Endothelial cell of umbilical vein (primary cell): ENCODE results near the gene PTTG1IP2. TPM values are rescaled to one million over a fixed set of nuclear protein-coding genes. Genes with fewer than 3 reads are reported as not detected.

Source experiments
- BruUV-seq: library from RNA; stranded (reverse); fragments of 400-500 nt; replicated peaks from 2 replicates; lab custom pipeline; 2021; lab: Mats Ljungman, UMichigan
- CTCF ChIA-PET: fragments of 300-600, 350-600 bp; sonication (Branson Sonifier 250); formaldehyde crosslinking; loops from one replicate; lab custom pipeline; 2021; ENCODE audit warnings: antibody characterized with exemption, inconsistent platforms; lab: Charles Lee
- POLR2A ChIA-PET: fragments of 300-600, 350-600 bp; sonication (Branson Sonifier 250); formaldehyde crosslinking; loops from one replicate; lab custom pipeline; 2021; ENCODE audit warnings: antibody characterized with exemption, inconsistent platforms; lab: Charles Lee
- DNase-seq: peaks from one replicate; pipeline ENCODE4 v3.0.0-alpha.2; 2011; ENCODE audit warnings: low read depth, low spot score
- FAIRE-seq: peaks from 2 replicates; lab custom pipeline; 2011; peaks lifted over from hg19 to GRCh38; lab: Jason Lieb, UNC
- H2AFZ ChIP-seq: 2 replicates; pipeline ENCODE4 v1.6.0; 2012; ENCODE audit warnings: low read depth, low read length, control low read depth, inconsistent platforms
- H3K27ac ChIP-seq: 2 replicates; pipeline ENCODE4 v1.5.1; 2011; ENCODE audit warnings: low read depth, mild to moderate bottlenecking, control low read depth, low read length, moderate library complexity; ENCODE audit not compliant: insufficient read depth
- H3K27me3 ChIP-seq, 2 experiments: 2 replicates each; pipeline versions ENCODE4 v1.6.0 to v1.6.1; 2011; ENCODE audit warnings: low read length in 2 of 2, mixed read lengths in 1 of 2; ENCODE audit not compliant: control insufficient read depth in 2 of 2, insufficient read depth in 2 of 2
- H3K36me3 ChIP-seq, 2 experiments: 2 replicates in 1 of 2; 3 replicates in 1 of 2; pipeline ENCODE4 v1.5.1; 2011; ENCODE audit warnings: low read length in 2 of 2, mild to moderate bottlenecking in 1 of 2, moderate library complexity in 1 of 2; ENCODE audit not compliant: control insufficient read depth in 2 of 2, insufficient read depth in 2 of 2; ENCODE audit errors: extremely low read depth in 1 of 2
- H3K4me1 ChIP-seq: 3 replicates; pipeline ENCODE4 v1.5.1; 2011; ENCODE audit warnings: mild to moderate bottlenecking, low read length; ENCODE audit not compliant: control insufficient read depth, insufficient read depth; ENCODE audit errors: extremely low read depth
- H3K4me2 ChIP-seq: 2 replicates; pipeline ENCODE4 v1.6.1; 2011; ENCODE audit warnings: low read length, control low read depth, mixed read lengths; ENCODE audit not compliant: insufficient read depth
- H3K4me3 ChIP-seq, 3 experiments: fragments of 200-600 bp in 1 of 3; sonication (generic), shearing (Covaris generic) in 1 of 3; replicated peaks in 1 of 3; 2 replicates each; pipeline ENCODE4 v1.5.1; 2011 to 2016; ENCODE audit warnings: control low read depth in 3 of 3, low read length in 3 of 3, mild to moderate bottlenecking in 2 of 3, inconsistent platforms in 1 of 3, low read depth in 1 of 3, moderate library complexity in 1 of 3; ENCODE audit not compliant: insufficient read depth in 1 of 3
- H3K79me2 ChIP-seq: 2 replicates; pipeline ENCODE4 v1.6.0; 2012; ENCODE audit warnings: low read length, inconsistent platforms; ENCODE audit not compliant: control insufficient read depth, insufficient read depth
- H3K9ac ChIP-seq: replicated peaks from 2 replicates; pipeline ENCODE3; 2011; ENCODE audit warnings: low read length, control low read depth; ENCODE audit not compliant: insufficient read depth; ENCODE audit errors: extremely low read depth
- H3K9me1 ChIP-seq: replicated peaks from 3 replicates; pipeline ENCODE4 v1.6.0; 2011; ENCODE audit warnings: mild to moderate bottlenecking, low read length; ENCODE audit not compliant: control insufficient read depth, insufficient read depth; ENCODE audit errors: extremely low read depth
- H3K9me3 ChIP-seq: replicated peaks from 2 replicates; pipeline ENCODE4 v1.5.1; 2012; ENCODE audit warnings: low read length, inconsistent platforms; ENCODE audit not compliant: control insufficient read depth, insufficient read depth
- H4K20me1 ChIP-seq: replicated peaks from 2 replicates; pipeline ENCODE3; 2011; ENCODE audit warnings: mild to moderate bottlenecking, low read length; ENCODE audit not compliant: control insufficient read depth, insufficient read depth; ENCODE audit errors: extremely low read depth
- CTCF ChIP-seq, 2 donors: IDR thresholded peaks; 1 replicate in 1 of 2; 2 replicates in 1 of 2; pipeline ENCODE4 v1.5.1; 2011; ENCODE audit warnings: low read length in 2 of 2, mild to moderate bottlenecking in 2 of 2, moderate library complexity in 2 of 2, control low read depth in 1 of 2, inconsistent platforms in 1 of 2, low read depth in 1 of 2; ENCODE audit not compliant: insufficient read depth in 1 of 2; ENCODE audit errors: extremely low read depth in 1 of 2
- EZH2 ChIP-seq: IDR thresholded peaks from 2 replicates; pipeline ENCODE4 v1.6.1; 2012; ENCODE audit warnings: borderline replicate concordance, low read depth, mild to moderate bottlenecking, moderate library complexity, low read length, inconsistent platforms; ENCODE audit not compliant: severe bottlenecking
- FOS ChIP-seq: IDR thresholded peaks from 2 replicates; pipeline ENCODE4 v1.6.1; 2011; ENCODE audit warnings: mild to moderate bottlenecking, low read length, moderate library complexity, borderline replicate concordance; ENCODE audit not compliant: insufficient read depth
- GATA2 ChIP-seq: IDR thresholded peaks from 2 replicates; pipeline ENCODE4 v1.7.0; 2011; ENCODE audit warnings: low read depth, mild to moderate bottlenecking, moderate library complexity, mixed read lengths, low read length; ENCODE audit not compliant: insufficient read length, insufficient read depth
- JUN ChIP-seq: IDR thresholded peaks from 2 replicates; pipeline ENCODE4 v1.6.1; 2011; ENCODE audit warnings: borderline replicate concordance, low read depth; ENCODE audit not compliant: insufficient read length, insufficient read depth
- MAX ChIP-seq: IDR thresholded peaks from 2 replicates; pipeline ENCODE4 v1.6.1; 2011; ENCODE audit not compliant: insufficient read depth, insufficient read length
- MYC ChIP-seq: IDR thresholded peaks from one replicate; pipeline ENCODE4 v1.6.1; 2011; ENCODE audit warnings: mild to moderate bottlenecking, low read depth, low read length
- POLR2A ChIP-seq: IDR thresholded peaks from 2 replicates; pipeline ENCODE4 v1.6.1; 2012; ENCODE audit warnings: low read depth, mild to moderate bottlenecking, control low read depth, low read length
- POLR2AphosphoS5 ChIP-seq: IDR thresholded peaks from 2 replicates; pipeline ENCODE4 v1.6.1; 2012; ENCODE audit warnings: low read depth, mild to moderate bottlenecking, control low read depth, low read length, moderate library complexity; ENCODE audit not compliant: insufficient read depth
- dilution Hi-C: fragments of 300-500 bp; cut with MboI; formaldehyde crosslinking; loops from one replicate; pipeline ENCODE4 v1.15.0; 2019; ENCODE audit warnings: low sequenced_read_pairs; ENCODE audit not compliant: extremely low pct_ligation_motif_present
- intact Hi-C: fragments of 100-400 bp; cut with micrococcal nuclease; formaldehyde crosslinking; loops from one replicate; pipeline ENCODE4 v1.10.0; 2022
- polyA plus RNA-seq, 4 experiments: library from polyadenylated mRNA; depleted of rRNA in 3 of 4; stranded (reverse) in 3 of 4; unstranded in 1 of 4; fragments of >200 nt; gene quantifications; 2 replicates each; pipeline versions ENCODE4 v1.2.1 to v1.2.3, GENCODE V29; 2011 to 2012; ENCODE audit warnings: missing spikeins in 1 of 4
- total RNA-seq: library from RNA; stranded (reverse); gene quantifications from 2 replicates; pipeline ENCODE4 v1.2.3, GENCODE V29; 2021

PTTG1IP2 gene
- total and polyA plus RNA-seq, 2 donors (not counting 3 experiments of a cell fraction or from before 2014, with no cell fraction given) = not detected

- Histone ChIP-seq H3K9ac (no peak overlapping the region), H3K27ac (no peak overlapping the region), H4K20me1 (no peaks in the 10 kb centered on the region), H3K9me3 (no peaks in the 10 kb centered on the region), H3K4me3 (no peak overlapping the region), H3K27me3 (no peaks in the 10 kb centered on the region), H3K4me2 (no peak overlapping the region), H2AFZ (no peak overlapping the region), H3K4me1 (no peaks in the 10 kb centered on the region), H3K9me1 (no peaks in the 10 kb centered on the region), H3K36me3 (no peaks in the 10 kb centered on the region), H3K79me2 (no peaks in the 10 kb centered on the region)
- intact Hi-C loops (loop anchor here (1.0 kb wide), 1 partner anchor 65 kb away; no protein-coding TSS in a partner anchor), dilution Hi-C loops (no loop called here)
- CTCF ChIA-PET = interaction anchor here (1.4 kb wide), 1 partner anchor 65 kb away, joined by 10 read pairs; no protein-coding TSS in a partner anchor
- FAIRE-seq (peak; percentile 47), DNase-seq (peak; percentile 13)
- POLR2A ChIA-PET = no interaction called here
- TF ChIP-seq CTCF (IDR thresholded peaks at IDR 0.05; ENCODE audit: extremely low read depth in 1 of 2, insufficient read depth in 1 of 2, low read depth in 1 of 2, low read length in 2 of 2) (peak; percentile 28 to 39), MAX (no peak), GATA2 (no peak), POLR2A (no peak), FOS (no peak)
- BruUV-seq = no TSS peak
These were observed 51.0 kb downstream of the PTTG1IP2 start for GRCh38 chr7:90520484-90520883.

- intact Hi-C loops = no loop called here
- no TSS peak for BruUV-seq
- dilution Hi-C loops = no loop called here
- Histone ChIP-seq H3K36me3 (no peaks in the 10 kb centered on the region), H3K4me3 (no peak overlapping the region), H4K20me1 (no peaks in the 10 kb centered on the region), H3K27ac (no peak overlapping the region), H3K9ac (no peak overlapping the region), H3K79me2 (no peaks in the 10 kb centered on the region), H3K4me2 (no peak overlapping the region), H2AFZ (no peak overlapping the region), H3K27me3 (peaks cover 5 to 8% of the 10 kb centered on the region in 2 experiments), H3K9me3 (no peaks in the 10 kb centered on the region), H3K9me1 (no peaks in the 10 kb centered on the region), H3K4me1 (no peaks in the 10 kb centered on the region)
- TF ChIP-seq POLR2AphosphoS5 (no peak), FOS (no peak), MAX (no peak), CTCF (IDR thresholded peaks at IDR 0.05; ENCODE audit: extremely low read depth in 1 of 2, insufficient read depth in 1 of 2, low read depth in 1 of 2, low read length in 2 of 2) (no peak), MYC (no peak), GATA2 (no peak), JUN (no peak), EZH2 (no peak), POLR2A (no peak)
- DNase-seq (no peak), FAIRE-seq (no peak)
- ChIA-PET POLR2A (no interaction called here), CTCF (interaction anchor here (0.7 to 1.2 kb wide), 2 partner anchors 9 to 22 kb away, joined by 3 read pairs; no protein-coding TSS in a partner anchor)
These were observed 60.8 kb downstream of the PTTG1IP2 start for GRCh38 chr7:90530263-90530662.
